Keratinocyte (primary cell): Measurements from ENCODE around the gene XYLT2.

Experiments
- EZH2 ChIP-seq: IDR thresholded peaks from one replicate; pipeline ENCODE4 v1.6.1; 2012; ENCODE audit warnings: inconsistent platforms, mild to moderate bottlenecking, low read length, moderate library complexity
- TF ChIP-seq, protein P1 (sequence below), 3 experiments: IDR thresholded peaks in 1 of 3; conservative IDR thresholded peaks in 1 of 3; optimal IDR thresholded peaks in 1 of 3; 2 replicates in 2 of 3; 3 replicates in 1 of 3; pipeline versions ENCODE3 to v1.5.1; 2011; ENCODE audit warnings: low read length in 3 of 3, mild to moderate bottlenecking in 3 of 3, moderate library complexity in 2 of 3, control low read depth in 1 of 3, inconsistent platforms in 1 of 3; ENCODE audit not compliant: insufficient read depth in 2 of 3; ENCODE audit errors: extremely low read depth in 1 of 3

DNA sequence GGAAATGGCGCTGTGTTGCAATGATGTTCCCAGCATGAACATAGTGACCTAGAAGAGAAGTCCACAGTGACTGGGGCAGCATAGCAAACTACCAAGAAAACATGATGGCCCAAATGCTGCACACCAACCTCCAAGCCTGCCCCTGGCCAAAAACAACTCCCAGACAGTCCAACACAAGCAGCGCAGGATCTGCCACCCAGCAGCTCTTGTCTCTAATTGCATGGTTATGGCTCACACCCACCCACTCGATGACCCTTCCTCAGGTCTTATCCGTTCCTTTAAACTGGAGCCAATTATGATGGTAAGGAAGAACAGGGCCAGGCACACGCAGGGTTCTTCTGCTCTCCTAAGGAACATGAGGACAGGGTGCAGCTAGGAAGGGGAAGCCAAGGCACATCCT lies 24.1 kb downstream of the XYLT2 start:
- no peak for TF ChIP-seq EZH2
- TF ChIP-seq, protein P1, sequence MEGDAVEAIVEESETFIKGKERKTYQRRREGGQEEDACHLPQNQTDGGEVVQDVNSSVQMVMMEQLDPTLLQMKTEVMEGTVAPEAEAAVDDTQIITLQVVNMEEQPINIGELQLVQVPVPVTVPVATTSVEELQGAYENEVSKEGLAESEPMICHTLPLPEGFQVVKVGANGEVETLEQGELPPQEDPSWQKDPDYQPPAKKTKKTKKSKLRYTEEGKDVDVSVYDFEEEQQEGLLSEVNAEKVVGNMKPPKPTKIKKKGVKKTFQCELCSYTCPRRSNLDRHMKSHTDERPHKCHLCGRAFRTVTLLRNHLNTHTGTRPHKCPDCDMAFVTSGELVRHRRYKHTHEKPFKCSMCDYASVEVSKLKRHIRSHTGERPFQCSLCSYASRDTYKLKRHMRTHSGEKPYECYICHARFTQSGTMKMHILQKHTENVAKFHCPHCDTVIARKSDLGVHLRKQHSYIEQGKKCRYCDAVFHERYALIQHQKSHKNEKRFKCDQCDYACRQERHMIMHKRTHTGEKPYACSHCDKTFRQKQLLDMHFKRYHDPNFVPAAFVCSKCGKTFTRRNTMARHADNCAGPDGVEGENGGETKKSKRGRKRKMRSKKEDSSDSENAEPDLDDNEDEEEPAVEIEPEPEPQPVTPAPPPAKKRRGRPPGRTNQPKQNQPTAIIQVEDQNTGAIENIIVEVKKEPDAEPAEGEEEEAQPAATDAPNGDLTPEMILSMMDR (optimal IDR thresholded peaks at IDR 0.05 in 1 of 3, IDR thresholded peaks at IDR 0.05 in 1 of 3, conservative IDR thresholded peaks at IDR 0.05 in 1 of 3; ENCODE audit: extremely low read depth in 1 of 3, insufficient read depth in 2 of 3, low read length in 3 of 3): no peak
